NCI-H774 (cell line): ENCODE results near the gene ZBTB20.

Experiments used
- DNase-seq: peaks from one replicate; lab custom pipeline; 2025; lab: John Stamatoyannopoulos, UW

The ZBTB20 gene

DNA sequence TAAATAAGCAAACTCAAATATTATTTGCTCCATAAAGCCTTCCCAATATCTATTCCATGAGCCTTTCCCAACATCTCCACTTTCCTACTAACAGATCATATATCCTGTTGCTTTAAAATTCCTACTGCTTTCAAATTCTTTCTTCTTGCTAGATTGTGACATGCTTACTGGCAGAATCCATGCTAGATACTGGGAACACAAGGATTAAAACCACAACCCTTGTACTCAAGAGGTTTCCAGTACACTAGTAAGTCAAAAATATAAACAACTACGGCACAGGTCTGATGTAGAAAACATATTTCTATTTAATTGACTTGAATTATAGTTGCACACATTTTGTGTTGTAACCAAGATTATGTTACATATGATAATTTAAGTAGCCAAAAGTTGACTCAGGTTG is 275.0 kb downstream of the ZBTB20 start:
- no peak for DNase-seq

DNA sequence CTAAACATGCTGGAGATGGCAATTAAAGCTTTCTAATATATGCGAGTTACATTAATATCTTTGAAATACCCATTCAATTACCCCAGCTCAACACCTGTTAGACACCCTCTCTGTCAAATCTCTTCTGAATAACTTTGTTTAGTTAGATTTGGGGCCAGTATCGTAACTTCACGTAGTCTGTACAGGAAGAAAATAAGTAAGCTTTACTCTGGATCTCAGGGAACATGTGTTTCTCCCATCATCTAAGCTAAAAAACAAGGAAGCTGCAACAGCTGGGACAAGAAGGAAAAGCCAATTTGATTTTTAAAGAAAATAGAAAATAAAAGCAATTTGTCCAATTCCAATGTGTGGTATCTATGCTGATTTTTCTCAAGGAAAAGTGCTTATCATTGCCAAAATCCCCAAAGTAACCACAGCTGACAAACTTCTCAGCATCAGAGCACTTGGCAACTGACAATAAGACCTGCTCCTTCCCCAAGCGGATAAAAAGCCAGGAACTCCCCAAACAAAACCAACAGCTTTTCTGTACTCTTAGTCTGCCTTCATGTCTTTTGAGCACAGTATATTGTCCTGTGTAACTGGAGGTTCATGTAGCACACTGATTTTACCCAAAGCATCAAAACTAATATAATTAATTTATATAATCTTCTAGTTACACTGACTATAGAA is 279.1 kb downstream of the ZBTB20 start:
- no peak for DNase-seq

DNA sequence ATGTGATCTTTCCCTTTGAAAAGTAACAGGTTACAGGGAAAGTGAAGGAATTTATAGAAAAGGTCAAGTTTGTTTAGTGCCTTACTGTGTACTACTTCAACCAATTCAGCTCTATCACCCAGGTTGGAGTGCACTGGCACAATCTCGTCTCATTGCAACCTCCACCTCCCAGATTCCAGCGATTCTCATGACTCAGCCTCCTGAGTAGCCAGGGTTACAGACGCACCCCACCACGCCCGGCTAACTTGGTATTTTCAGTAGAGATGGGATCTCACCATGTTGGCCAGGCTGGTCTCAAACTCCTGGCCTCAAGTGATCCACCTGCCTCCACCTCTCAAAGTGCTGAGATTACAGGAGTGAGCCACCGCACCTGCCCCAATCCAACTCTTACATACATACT is 279.7 kb downstream of the ZBTB20 start:
- no peak for DNase-seq

DNA sequence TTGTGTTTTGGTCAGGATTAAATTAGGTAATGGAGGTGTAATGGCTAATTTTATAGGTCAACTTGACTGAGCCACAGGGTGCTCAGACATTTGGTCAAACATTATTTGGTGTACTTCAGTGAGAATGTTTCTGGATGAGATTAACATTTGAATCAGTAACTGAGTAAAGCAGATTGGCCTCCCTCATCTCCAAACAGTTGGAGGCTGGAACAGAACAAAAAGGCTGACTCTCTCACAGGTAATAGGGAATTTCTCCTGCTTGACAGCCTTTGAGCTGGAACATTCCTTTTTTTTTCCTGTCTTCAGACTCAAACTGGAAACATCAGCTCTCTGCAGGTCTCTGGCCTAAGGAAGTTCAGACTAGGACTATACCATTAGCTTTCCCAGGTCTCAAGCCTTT is 280.7 kb downstream of the ZBTB20 start:
- DNase-seq: no peak

DNA sequence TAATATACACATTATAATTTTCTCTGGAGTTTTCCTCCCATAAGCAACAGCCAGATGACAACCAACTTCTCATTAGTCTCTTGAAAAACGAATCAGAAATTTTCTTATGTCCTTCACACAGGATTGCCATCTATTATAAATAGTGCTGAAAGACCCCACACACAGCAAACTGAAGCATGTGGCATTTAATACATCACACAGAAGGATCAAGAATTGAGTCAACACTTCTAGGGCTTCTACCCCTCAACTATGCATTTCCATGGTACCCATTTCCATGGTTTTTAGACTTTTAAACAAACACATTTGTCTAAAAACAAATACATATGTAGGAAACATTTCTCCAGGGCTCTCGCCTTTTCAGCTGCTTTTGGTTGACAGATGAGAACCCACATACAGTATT is 282.1 kb downstream of the ZBTB20 start:
- DNase-seq: no peak

DNA sequence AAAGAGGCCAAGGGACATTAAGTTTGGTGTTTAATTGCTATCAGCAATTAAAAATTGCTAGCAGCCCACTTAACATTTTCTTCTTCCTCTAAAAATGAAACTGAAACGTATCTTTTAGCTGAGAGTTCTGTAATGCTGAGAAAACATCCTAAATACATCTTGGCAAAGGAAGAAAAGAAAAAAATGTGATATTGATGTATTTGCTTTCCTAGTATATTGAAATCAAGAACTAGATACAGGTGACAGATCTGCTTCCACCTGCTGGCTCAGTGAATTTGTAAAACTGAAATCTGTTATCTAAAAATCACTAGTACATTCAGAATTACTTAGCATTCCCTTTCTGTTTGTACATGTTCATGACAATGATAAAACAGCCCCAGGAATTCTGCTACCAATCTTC is 283.2 kb downstream of the ZBTB20 start:
- no peak for DNase-seq

DNA sequence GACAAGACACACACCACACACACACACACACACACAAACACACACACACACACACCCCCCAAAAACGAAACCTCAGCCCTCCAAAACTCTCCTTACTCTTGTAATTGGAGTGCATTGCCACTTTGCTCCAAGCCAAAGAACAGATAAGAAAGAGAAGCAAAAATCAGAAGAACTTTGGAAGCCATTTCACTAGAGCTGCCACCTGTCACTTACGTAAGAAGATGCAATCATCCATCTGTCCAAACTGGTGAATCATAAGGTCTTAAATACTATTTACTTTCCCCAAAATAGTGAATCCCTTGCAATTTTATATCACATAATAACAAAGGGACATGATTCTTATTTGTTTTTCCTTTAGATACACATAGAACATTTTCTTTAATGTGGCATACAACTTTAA is 285.4 kb downstream of the ZBTB20 start:
- no peak for DNase-seq

DNA sequence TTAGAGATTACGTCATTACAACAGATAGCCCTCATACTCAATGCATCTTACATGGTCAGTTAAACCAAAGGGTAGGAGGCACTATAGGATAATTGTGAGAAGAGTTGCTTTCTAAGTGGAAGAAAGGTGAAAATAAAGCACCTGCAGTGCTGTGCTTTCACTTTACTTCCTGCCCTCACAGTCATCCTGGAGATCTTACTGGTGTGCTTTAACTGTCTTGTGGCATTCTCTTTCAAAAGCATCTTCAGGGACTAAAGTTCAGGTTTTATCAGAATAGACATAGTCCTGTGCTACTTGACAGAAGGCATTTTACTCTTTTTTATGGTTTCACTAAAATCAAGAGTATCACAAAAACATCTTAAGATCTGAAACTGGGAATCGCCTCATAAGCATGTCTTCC is 286.6 kb downstream of the ZBTB20 start:
- no peak for DNase-seq

DNA sequence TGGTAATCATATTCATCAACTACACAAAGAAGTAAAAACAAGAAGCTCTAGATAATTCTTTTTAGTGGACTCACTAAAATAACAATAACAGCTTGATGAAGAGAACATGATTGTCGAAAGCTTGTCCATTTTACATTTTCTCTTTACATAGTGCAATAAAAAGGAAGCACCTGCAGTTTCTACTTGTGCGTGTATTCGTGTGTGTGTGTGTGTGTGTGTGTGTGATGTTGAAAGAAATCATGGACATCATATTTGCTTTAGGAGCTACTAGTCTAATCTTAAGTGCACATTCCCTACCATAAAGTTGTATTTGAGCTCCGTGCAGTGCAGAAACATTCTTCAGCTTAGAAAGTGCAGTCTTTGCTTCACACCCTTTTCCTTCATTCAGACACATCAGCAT is 288.8 kb downstream of the ZBTB20 start:
- no peak for DNase-seq

DNA sequence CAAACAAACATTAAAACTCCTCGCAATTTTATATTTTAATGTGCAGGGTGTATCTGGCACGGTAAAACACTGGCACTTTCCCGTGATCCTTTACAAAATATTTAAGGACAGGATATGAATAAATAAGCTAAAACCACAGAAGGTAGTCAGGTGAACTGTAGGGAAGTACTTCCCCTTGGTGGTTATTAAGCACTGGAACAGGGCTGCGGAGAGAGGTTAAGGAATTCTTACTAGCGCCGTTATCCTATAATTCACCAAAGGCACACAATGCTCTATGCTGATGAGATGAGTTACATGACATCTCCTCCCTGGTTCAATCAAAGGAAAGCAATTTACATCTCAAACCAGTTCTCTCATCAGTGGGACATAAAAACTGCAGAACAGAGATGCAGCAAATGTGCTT is 289.8 kb downstream of the ZBTB20 start:
- no peak for DNase-seq

DNA sequence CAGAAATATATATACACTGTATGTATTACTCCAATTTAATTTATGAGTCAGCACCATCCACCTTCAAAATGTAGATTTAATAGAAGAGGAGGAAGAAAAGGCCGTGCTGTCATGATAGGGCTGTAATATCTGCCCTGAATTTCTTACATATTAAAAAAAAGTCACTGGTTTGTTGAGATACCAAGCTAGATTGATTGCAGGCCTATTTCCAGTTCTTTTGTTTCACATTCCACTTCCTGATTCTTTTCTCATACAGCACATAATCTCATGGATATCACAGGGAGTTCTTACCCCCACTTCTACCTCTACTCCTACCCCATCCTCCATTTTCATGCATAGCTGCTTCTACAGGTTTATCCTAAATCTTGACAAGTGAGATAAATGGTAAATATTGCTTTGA is 290.3 kb downstream of the ZBTB20 start:
- no peak for DNase-seq

DNA sequence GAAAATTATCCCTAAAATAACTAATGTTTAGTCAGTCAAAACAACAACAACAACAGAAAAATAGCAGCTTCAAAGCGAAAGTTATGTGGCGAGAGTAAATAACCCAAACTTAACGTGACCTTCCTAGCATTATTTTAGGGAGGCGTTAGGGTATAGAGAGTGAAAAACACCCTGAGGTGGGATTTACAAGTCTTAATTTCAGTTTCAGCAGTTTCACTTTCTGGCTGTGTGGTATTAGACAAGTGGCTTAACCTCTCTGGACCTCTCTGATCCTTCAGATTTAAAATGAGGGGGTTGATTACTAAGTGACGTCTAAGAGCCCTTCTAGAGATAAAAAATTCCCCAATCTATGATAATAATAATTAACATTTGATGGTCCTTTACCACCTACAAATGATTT is 291.2 kb downstream of the ZBTB20 start:
- no peak for DNase-seq

DNA sequence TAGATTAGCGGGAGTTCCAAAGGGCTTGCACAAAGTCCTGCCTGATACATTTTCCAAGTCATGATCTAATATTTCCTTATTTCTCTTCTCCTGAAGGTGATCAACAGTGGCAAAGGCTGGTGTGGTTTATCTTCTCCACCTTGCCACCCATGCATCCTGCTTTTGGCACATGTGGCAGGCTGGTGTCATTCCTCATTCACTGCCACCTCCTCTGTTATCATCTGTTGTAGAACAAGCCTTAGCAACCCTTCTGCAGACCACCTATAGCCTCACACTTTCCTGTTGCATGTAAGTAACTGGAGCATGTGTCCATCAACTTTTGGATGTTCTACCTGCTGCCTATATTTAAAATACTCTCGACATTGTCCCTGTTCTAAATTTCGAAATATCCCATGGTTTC is 294.1 kb downstream of the ZBTB20 start:
- DNase-seq: no peak

DNA sequence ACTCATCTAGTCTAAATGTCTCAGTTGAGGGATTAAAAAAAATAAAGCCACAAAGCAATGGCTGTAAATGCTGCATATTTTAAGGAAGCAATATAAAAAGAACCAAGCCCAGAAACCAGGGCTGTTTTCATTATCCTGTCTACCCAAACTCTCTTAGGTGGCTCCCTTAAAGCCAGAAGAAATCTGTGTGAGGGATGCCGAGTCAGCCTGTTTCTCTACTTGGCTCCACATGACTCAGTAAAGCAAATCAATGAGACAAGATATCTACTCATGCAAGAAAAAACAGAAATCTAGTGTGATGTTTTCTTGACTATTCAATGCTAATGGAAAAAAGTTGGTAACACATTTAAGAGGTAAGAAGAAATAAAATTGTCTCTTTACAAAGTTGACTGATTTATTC is 296.2 kb downstream of the ZBTB20 start:
- no peak for DNase-seq

DNA sequence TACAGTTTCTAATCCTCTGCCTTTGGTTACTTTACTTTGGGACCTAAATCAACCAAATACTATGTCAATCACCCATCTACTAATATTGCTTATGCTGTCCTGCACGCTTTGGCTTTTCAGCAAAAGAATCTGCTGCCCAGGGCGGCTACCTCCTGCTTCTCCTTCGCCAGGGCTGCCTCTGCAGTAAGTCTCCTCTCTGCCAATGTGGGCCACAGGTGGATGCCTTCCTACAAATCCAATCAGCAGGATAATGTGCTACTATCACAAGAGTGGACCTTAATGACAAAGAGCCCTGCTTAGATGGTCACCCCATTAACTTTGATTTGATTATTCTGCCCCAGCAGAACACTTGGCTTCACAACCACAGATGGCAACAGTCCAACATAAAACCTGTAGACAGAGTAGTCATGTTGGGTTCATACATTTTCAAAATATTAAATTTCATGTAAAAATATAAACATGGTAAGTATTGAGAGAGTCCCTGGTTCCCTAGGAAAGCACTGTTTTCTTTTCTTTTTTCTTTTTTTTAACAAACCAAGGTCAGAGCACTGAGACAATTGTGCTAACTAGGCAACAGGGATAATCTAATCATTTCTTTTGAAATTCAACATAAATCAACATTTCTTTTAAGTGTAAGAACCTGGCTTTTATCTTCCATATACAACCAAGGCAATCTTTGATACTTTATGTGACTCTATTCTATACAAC is 298.3 kb downstream of the ZBTB20 start:
- DNase-seq: no peak

DNA sequence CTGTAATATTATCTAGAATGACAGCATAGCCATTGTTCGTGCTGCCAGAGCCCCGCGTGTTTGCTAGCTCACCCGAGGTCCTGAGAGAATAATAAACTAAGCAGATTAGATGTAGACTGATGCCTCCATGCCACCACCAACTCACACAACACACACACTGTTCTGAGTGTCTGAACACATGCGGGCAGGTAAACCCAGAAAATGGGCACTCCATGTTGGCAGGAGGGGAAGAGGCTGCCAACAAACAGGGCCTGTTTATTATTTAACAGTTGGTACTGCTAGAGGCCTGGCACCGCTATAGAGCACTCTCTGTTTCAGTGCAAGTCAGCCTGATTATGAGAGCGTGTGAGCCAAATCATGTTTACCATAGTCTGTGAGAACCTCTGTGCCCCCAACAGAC is 299.0 kb downstream of the ZBTB20 start:
- DNase-seq: no peak

DNA sequence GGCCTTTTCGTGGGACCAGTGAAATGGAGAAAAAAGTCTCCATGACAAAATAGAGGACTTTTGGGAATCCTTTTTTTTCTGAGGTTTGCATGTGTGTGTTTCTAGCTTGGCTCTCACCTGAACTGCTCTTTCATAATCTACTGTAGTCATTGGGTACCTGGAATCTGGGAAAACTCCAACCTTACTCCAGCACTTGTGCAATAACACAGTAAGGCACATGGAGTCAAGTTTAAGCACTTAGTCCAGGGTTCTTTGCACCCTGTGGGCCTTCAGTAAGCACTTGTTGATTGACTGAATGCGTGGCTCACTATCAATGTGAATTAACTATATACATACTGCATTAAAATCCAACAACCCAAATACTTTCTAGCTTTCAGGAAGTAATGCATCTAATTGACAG is 299.5 kb downstream of the ZBTB20 start:
- DNase-seq: no peak

DNA sequence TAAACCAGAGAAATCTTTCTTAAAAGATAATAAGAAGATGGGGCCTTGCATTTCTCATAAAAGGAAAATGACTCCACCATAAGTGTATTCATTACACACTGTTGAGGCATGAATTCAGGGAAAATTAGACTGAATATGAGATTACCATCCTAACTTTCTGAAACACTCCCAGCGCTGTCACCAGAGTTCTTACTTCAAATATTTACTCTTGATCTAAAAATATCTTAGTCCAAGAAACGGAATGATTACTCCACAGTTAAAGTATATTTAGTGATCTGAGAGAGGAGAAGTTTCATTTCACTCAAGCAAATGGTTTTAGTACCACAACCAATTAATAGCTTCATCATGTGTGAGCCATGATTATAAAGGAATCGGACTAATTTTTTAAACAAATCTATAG is 300.3 kb downstream of the ZBTB20 start:
- DNase-seq: no peak

DNA sequence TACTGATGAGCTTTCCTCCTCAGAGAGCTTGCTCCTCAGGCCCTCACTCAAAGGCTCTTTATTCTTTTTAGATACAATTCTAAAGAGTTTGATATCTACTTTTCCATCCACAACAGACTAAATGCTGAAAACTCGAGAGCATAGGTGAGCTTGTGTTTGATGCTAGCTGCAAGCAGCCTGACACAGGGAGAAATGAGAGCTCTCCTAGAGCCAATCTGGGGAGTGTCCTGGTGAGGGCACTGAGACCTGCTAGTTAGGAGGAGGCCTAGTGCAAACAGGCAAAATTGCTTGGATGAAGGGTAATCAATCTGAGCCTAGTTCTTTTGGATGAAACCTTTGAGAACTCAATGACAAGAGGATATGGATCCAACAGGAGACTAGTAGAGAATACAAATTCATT is 300.8 kb downstream of the ZBTB20 start:
- DNase-seq: no peak

DNA sequence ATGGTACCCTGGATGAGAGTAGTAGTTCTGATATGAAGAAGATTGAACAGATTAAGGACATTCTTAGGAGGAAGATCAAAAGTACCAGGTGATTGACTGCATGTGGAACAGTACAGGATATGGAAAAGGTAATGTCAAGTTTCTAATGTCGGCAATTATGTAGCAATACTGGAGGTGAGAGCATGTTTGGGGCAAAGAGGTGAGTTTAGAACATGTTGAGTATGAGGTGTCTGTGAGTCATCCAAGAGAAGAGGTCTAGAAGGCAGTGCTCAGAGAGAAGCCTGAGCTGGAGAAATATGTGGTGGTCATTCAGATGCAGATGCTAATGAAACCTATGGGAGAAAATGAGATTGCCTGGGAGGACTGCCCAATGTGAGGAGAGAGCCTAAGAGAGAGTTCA is 305.6 kb downstream of the ZBTB20 start:
- DNase-seq: no peak

DNA sequence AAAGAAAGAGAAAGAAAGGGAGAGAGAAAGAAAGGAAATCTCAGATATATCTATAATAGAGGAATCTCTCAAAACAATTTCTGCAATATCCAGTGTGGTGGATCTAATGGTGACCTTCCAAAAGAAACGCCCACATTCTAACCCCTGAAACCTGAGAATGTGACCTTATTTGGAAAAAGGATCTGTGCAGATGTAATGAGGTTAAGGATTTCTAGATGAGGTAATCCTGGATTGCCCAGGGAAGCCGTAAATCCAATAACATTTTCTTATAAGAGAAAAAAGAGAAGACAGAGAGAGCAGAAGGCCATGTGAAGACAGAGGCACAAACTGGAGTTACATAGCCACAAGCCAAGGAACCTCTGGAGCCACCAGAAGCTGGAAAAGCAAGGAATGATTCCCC is 307.6 kb downstream of the ZBTB20 start:
- no peak for DNase-seq

DNA sequence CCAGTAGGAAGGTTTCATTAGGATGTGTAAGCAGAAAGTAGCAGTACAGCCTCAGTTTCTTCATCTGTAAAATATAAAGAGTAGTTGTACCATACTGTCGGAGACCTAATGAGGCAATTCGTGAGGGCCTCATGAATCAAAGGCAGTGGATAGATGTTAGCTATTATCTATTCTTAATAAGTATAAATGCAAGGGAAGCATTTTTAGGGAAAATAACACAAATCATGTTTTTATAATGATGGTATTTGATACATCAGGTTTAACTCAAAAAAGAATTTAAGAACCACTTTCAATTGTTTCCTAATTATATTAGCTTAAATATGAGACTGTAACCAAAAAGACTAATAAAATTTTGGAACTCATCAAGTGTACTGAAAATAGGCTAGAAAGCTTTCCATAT is 309.1 kb downstream of the ZBTB20 start:
- no peak for DNase-seq

DNA sequence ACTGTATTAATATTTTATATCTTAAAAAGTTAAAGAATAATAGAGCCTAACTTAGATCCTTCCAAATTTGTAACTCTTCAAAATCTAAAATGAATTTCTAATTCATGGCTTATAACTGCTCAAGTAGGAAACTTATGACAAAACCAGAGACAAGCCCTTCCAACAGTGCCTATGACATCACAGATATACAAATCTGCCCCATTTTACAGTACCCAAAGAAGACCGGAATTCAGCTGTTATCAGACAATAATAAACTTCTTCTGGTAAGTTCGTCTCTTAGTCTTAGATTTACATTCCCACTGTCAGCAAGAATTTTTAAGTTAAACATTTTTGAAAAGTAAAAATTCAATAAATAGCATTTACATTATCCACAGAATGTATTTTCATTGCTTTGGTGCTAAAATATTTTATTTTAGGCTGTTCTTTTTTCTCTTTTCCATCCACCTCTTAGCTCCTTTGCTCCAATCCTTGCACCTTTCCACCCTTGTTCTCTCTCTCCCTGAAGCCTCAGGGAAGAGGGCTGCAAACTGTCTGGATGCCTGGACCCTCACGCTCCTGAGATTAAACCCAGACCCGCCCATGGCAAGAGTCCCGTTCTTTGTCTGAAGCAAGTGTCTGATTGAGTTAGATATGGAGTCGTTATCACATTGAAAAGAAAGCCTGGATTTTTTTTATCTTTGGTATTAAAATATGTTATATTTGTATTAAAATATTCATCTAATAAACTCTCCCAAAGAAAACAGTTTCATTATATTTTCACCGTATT is 312.7 kb downstream of the ZBTB20 start:
- no peak for DNase-seq
